K562 (cell line): ENCODE results near the gene PLEKHA8. TPM values are rescaled to one million over a fixed set of nuclear protein-coding genes. Genes with fewer than 3 reads are reported as not detected.

ENCODE experiments used
- ATAC-seq: fragments of 200-7000 bp; cut with Tn5 transposase; 3 replicates; pipeline ENCODE4 v1.9.1; 2020; ENCODE audit warnings: moderate library complexity
- BruUV-seq: library from RNA; stranded (reverse); fragments of 400-500 nt; replicated peaks from 2 replicates; lab custom pipeline; 2021; lab: Mats Ljungman, UMichigan
- CTCF ChIA-PET: fragments of 300-600 bp; formaldehyde crosslinking; extraction: SDS; loops from one replicate; lab custom pipeline; 2021; ENCODE audit warnings: low intra/inter-chr PET ratio; lab: Yijun Ruan, JAX
- POLR2A ChIA-PET: fragments of 300-600, 350-650 bp; sonication (Branson Sonifier 250); formaldehyde crosslinking; extraction: SDS; loops from one replicate; lab custom pipeline; 2021; ENCODE audit warnings: antibody characterized with exemption, inconsistent platforms; lab: Yijun Ruan, JAX
- DNase-seq, 4 experiments: peaks; one replicate each; pipeline versions ENCODE4 v3.0.0 to v3.0.0-alpha.2; 2011 to 2018; ENCODE audit warnings: low spot score in 3 of 4, mixed read lengths in 3 of 4; ENCODE audit errors: extremely low read depth in 1 of 4
- FAIRE-seq: peaks from 2 replicates; lab custom pipeline; 2011; peaks lifted over from hg19 to GRCh38; lab: Jason Lieb, UNC
- H2AFZ ChIP-seq: 2 replicates; pipeline ENCODE4 v1.6.0; 2011; ENCODE audit warnings: low read depth, low read length, control low read depth, inconsistent platforms
- H3K27ac ChIP-seq: fragments of 200-600 bp; 3 replicates; pipeline ENCODE4 v1.8.0; 2011; ENCODE audit warnings: low read depth, mild to moderate bottlenecking, control low read depth, inconsistent platforms, low read length, moderate library complexity, mixed read lengths; ENCODE audit errors: extremely low read depth
- H3K27me3 ChIP-seq, 2 experiments: fragments of 300-600 bp in 1 of 2; 2 replicates in 1 of 2; 3 replicates in 1 of 2; pipeline versions ENCODE4 v1.6.0 to v1.8.0; 2011; ENCODE audit warnings: inconsistent platforms in 2 of 2, low read length in 2 of 2, mild to moderate bottlenecking in 1 of 2, mixed read lengths in 1 of 2, moderate library complexity in 1 of 2; ENCODE audit not compliant: control insufficient read depth in 2 of 2, insufficient read depth in 2 of 2
- H3K36me3 ChIP-seq: fragments of 300-600 bp; 3 replicates; pipeline ENCODE4 v1.8.0; 2011; ENCODE audit warnings: mild to moderate bottlenecking, low read length, inconsistent platforms; ENCODE audit not compliant: control insufficient read depth, insufficient read depth
- H3K4me1 ChIP-seq, 2 experiments: fragments of 200-600 bp in 1 of 2; replicated peaks in 1 of 2; 2 replicates in 1 of 2; 3 replicates in 1 of 2; pipeline versions ENCODE4 v1.5.1 to v1.8.0; 2011; ENCODE audit warnings: inconsistent platforms in 2 of 2, low read length in 2 of 2, mild to moderate bottlenecking in 1 of 2, mixed read lengths in 1 of 2, moderate library complexity in 1 of 2; ENCODE audit not compliant: control insufficient read depth in 2 of 2, insufficient read depth in 2 of 2
- H3K4me2 ChIP-seq: 2 replicates; pipeline ENCODE4 v1.6.1; 2011; ENCODE audit warnings: low read length, control low read depth, inconsistent platforms, mixed read lengths; ENCODE audit not compliant: insufficient read depth
- H3K4me3 ChIP-seq: fragments of 200-600 bp; sonication (generic), shearing (Covaris generic); 2 replicates; pipeline ENCODE4 v1.5.1; 2016; ENCODE audit warnings: control low read depth, inconsistent platforms
- H3K79me2 ChIP-seq: fragments of 200-600 bp; 3 replicates; pipeline ENCODE4 v1.8.0; 2011; ENCODE audit warnings: low read length, inconsistent platforms; ENCODE audit not compliant: control insufficient read depth, insufficient read depth
- H3K9ac ChIP-seq, 2 experiments: 2 replicates each; pipeline versions ENCODE4 v1.6.0 to v1.6.1; 2011; ENCODE audit warnings: low read depth in 2 of 2, low read length in 2 of 2, control low read depth in 1 of 2, inconsistent platforms in 1 of 2, mild to moderate bottlenecking in 1 of 2, mixed read lengths in 1 of 2; ENCODE audit not compliant: insufficient read depth in 1 of 2
- H3K9me1 ChIP-seq: one replicate; pipeline ENCODE4 v1.6.0; 2011; ENCODE audit warnings: inconsistent platforms, mild to moderate bottlenecking, low read length, moderate library complexity; ENCODE audit not compliant: control insufficient read depth, insufficient read depth
- H3K9me3 ChIP-seq: replicated peaks from 2 replicates; pipeline ENCODE4 v1.5.1; 2011; ENCODE audit warnings: low read depth, low read length, inconsistent platforms; ENCODE audit not compliant: control insufficient read depth, insufficient read depth
- H4K20me1 ChIP-seq: replicated peaks from 2 replicates; pipeline ENCODE4 v1.6.1; 2011; ENCODE audit warnings: low read length, inconsistent platforms, mixed read lengths; ENCODE audit not compliant: control insufficient read depth, insufficient read depth
- BDP1 ChIP-seq: IDR thresholded peaks from 3 replicates; pipeline ENCODE4 v1.6.1; 2011; ENCODE audit not compliant: insufficient read length, insufficient read depth
- CHCHD3 ChIP-seq: fragments of 250-450 bp; sonication (Bioruptor Pico); IDR thresholded peaks from 2 replicates; pipeline ENCODE4 v2.1.2; 2022; ENCODE audit warnings: mild to moderate bottlenecking
- EZH2 ChIP-seq: IDR thresholded peaks from 2 replicates; pipeline ENCODE4 v1.6.1; 2012; ENCODE audit warnings: low read depth, mild to moderate bottlenecking, inconsistent platforms, low read length, borderline replicate concordance
- NFE2L1 ChIP-seq: fragments of 450-650 bp; IDR thresholded peaks from 2 replicates; pipeline ENCODE4 v1.6.1; 2016; ENCODE audit warnings: missing genetic modification characterization, low read depth, mild to moderate bottlenecking, missing compliant biosample characterization, moderate library complexity, borderline replicate concordance
- SIN3A ChIP-seq, 2 experiments: fragments of 150-350 bp in 1 of 2; IDR thresholded peaks; 2 replicates each; pipeline ENCODE4 v1.6.1; 2011 to 2016; ENCODE audit warnings: borderline replicate concordance in 2 of 2, low read depth in 2 of 2, low read length in 2 of 2, mild to moderate bottlenecking in 2 of 2, moderate library complexity in 2 of 2; ENCODE audit not compliant: control insufficient read depth in 1 of 2
- TEAD1 ChIP-seq, 2 experiments: fragments of 450-650 bp in 1 of 2; sonication (generic) in 1 of 2; formaldehyde crosslinking; IDR thresholded peaks; 2 replicates each; pipeline versions ENCODE4 v1.4.0 to v1.8.0; 2020 to 2022; ENCODE audit warnings: mild to moderate bottlenecking in 2 of 2, missing genetic modification reagents in 1 of 2
- TOE1 ChIP-seq, 2 experiments: fragments of 450-650 bp in 1 of 2; sonication (generic) in 1 of 2; formaldehyde crosslinking in 1 of 2; IDR thresholded peaks; 2 replicates each; pipeline versions ENCODE4 v1.7.1 to v1.8.0; 2016 to 2022; ENCODE audit warnings: borderline replicate concordance in 2 of 2, mild to moderate bottlenecking in 2 of 2, antibody characterized with exemption in 1 of 2, inconsistent platforms in 1 of 2, low read depth in 1 of 2, missing genetic modification reagents in 1 of 2, moderate library complexity in 1 of 2
- ZNF75A ChIP-seq: fragments of 450-650 bp; formaldehyde crosslinking; IDR thresholded peaks from 2 replicates; pipeline ENCODE4 v1.4.0; 2020; ENCODE audit warnings: mild to moderate bottlenecking
- ZZZ3 ChIP-seq: fragments of 450-650 bp; IDR thresholded peaks from 2 replicates; pipeline ENCODE4 v1.6.1; 2016; ENCODE audit warnings: antibody characterized with exemption, mild to moderate bottlenecking, moderate library complexity
- WGBS: fragments of 100-300 bp; shearing (Covaris generic); methylation state at CpG from one replicate; pipeline ENCODE4 v1.1.6; 2016; ENCODE audit warnings: low coverage, mixed read lengths; ENCODE audit not compliant: insufficient coverage; ENCODE audit errors: missing lambda C conversion rate; 5-methylcytosine and 5-hydroxymethylcytosine counted together
- in situ Hi-C: fragments of 300-500 bp; cut with MboI; formaldehyde crosslinking; loops from 4 replicates; pipeline ENCODE4 v1.15.0; 2018; ENCODE audit warnings: inconsistent platforms, mixed read lengths
- intact Hi-C: fragments of 100-400 bp; cut with micrococcal nuclease; formaldehyde crosslinking; loops from 2 replicates; pipeline ENCODE4 v1.14.2; 2022
- polyA plus RNA-seq, 8 experiments: library from polyadenylated mRNA; depleted of rRNA in 4 of 8; stranded (reverse) in 5 of 8; unstranded in 3 of 8; fragments of >200 nt; fragmentation: Nextera tagmentation in 2 of 8; fragmentation: Illumina TruSeq in 1 of 8; extraction: Ambion mirVana in 2 of 8; extraction: Trizol in 1 of 8; gene quantifications; 2 replicates each; pipeline versions ENCODE4 v1.2.1 to v1.2.3, GENCODE V29; 2011 to 2014; ENCODE audit warnings: inconsistent platforms in 1 of 8, missing spikeins in 1 of 8
- total RNA-seq, 7 experiments: library from RNA; depleted of rRNA in 6 of 7; stranded (reverse); fragments of >200 nt in 6 of 7; fragmentation: Illumina TruSeq in 2 of 7; extraction: Trizol in 2 of 7; gene quantifications; 2 replicates each; pipeline versions ENCODE4 v1.2.1 to v1.2.3, GENCODE V29; 2011 to 2021; ENCODE audit warnings: low replicate concordance in 1 of 7
- TF ChIP-seq, protein P1 (sequence below): fragments of 450-650 bp; formaldehyde crosslinking; IDR thresholded peaks from 2 replicates; pipeline ENCODE4 v1.4.0; 2020; ENCODE audit warnings: mild to moderate bottlenecking, mixed read lengths
- TF ChIP-seq, protein P2 (sequence below): sonication (generic); formaldehyde crosslinking; IDR thresholded peaks from 2 replicates; pipeline ENCODE4 v1.8.0; 2022; ENCODE audit warnings: missing genetic modification reagents, mild to moderate bottlenecking, moderate library complexity, borderline replicate concordance
- TF ChIP-seq, protein P3 (sequence below): fragments of 200-800 bp; sonication (Bioruptor generic); IDR thresholded peaks from 2 replicates; pipeline ENCODE4 v1.6.1; 2016; ENCODE audit warnings: missing genetic modification characterization, missing compliant biosample characterization

The PLEKHA8 gene
- total and polyA plus RNA-seq, 9 of the 15 experiments (the other 6 are each of a cell fraction or from before 2014, with no cell fraction given) = 3.2 to 16.3 (median 11.8) TPM

DNA sequence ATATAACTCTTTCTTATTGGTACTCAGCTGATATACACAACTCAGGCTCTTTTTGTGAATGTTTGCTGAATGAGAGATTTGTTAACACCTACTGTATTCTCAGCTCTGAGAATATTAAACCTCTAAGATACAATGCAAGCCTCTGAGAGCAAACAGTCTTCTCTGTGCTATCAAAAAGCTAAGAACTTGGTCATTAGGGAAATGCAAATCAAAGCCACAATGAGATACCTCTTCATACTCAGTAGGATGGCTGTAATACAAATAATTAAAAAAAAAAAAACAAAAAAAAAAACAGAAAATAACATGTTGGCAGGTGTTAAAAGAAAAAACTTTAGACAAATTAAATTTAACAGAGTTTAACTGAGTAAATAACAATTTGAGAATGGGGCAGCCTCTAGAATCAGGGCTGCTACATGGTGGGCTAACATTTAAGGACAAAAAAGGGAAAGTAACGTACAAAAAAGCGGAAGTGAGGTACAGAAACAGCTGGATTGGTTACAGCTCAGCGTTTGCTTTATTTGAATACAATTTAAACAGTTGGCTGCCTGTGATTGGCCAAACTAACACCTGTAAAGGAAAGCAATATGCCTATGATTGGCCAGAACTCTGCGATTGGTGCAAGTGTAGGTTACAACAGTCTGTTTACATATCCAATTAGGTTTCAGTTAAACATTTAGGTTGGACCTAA lies 91.8 kb downstream of the PLEKHA8 start:
- 54% methylated on average over 4 of the region's 4 CpGs for WGBS
- FAIRE-seq = no peak
- no peak overlapping the region for H3K27ac ChIP-seq
- TF ChIP-seq ZNF75A (CRISPR knock-in tag) (no peak), NFE2L1 (tag) (no peak), TEAD1 (CRISPR knock-in tag; IDR thresholded peaks at IDR 0.05) (no peak), TOE1 (IDR thresholded peaks at IDR 0.05; ENCODE audit: borderline replicate concordance) (no peak), TOE1 (CRISPR knock-in tag; IDR thresholded peaks at IDR 0.05; ENCODE audit: borderline replicate concordance, low read depth) (no peak), EZH2 (no peak), ZZZ3 (no peak), CHCHD3 (CRISPR knock-in tag) (no peak), BDP1 (no peak), SIN3A (IDR thresholded peaks at IDR 0.05; ENCODE audit: borderline replicate concordance in 2 of 2, control insufficient read depth in 1 of 2, low read depth in 2 of 2, low read length in 2 of 2) (no peak)
- TF ChIP-seq, protein P1, sequence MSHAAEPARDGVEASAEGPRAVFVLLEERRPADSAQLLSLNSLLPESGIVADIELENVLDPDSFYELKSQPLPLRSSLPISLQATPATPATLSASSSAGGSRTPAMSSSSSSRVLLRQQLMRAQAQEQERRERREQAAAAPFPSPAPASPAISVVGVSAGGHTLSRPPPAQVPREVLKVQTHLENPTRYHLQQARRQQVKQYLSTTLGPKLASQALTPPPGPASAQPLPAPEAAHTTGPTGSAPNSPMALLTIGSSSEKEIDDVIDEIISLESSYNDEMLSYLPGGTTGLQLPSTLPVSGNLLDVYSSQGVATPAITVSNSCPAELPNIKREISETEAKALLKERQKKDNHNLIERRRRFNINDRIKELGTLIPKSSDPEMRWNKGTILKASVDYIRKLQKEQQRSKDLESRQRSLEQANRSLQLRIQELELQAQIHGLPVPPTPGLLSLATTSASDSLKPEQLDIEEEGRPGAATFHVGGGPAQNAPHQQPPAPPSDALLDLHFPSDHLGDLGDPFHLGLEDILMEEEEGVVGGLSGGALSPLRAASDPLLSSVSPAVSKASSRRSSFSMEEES (CRISPR knock-in tag) = no peak
- TF ChIP-seq, protein P2, sequence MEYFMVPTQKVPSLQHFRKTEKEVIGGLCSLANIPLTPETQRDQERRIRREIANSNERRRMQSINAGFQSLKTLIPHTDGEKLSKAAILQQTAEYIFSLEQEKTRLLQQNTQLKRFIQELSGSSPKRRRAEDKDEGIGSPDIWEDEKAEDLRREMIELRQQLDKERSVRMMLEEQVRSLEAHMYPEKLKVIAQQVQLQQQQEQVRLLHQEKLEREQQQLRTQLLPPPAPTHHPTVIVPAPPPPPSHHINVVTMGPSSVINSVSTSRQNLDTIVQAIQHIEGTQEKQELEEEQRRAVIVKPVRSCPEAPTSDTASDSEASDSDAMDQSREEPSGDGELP = no peak
- TF ChIP-seq, protein P3, sequence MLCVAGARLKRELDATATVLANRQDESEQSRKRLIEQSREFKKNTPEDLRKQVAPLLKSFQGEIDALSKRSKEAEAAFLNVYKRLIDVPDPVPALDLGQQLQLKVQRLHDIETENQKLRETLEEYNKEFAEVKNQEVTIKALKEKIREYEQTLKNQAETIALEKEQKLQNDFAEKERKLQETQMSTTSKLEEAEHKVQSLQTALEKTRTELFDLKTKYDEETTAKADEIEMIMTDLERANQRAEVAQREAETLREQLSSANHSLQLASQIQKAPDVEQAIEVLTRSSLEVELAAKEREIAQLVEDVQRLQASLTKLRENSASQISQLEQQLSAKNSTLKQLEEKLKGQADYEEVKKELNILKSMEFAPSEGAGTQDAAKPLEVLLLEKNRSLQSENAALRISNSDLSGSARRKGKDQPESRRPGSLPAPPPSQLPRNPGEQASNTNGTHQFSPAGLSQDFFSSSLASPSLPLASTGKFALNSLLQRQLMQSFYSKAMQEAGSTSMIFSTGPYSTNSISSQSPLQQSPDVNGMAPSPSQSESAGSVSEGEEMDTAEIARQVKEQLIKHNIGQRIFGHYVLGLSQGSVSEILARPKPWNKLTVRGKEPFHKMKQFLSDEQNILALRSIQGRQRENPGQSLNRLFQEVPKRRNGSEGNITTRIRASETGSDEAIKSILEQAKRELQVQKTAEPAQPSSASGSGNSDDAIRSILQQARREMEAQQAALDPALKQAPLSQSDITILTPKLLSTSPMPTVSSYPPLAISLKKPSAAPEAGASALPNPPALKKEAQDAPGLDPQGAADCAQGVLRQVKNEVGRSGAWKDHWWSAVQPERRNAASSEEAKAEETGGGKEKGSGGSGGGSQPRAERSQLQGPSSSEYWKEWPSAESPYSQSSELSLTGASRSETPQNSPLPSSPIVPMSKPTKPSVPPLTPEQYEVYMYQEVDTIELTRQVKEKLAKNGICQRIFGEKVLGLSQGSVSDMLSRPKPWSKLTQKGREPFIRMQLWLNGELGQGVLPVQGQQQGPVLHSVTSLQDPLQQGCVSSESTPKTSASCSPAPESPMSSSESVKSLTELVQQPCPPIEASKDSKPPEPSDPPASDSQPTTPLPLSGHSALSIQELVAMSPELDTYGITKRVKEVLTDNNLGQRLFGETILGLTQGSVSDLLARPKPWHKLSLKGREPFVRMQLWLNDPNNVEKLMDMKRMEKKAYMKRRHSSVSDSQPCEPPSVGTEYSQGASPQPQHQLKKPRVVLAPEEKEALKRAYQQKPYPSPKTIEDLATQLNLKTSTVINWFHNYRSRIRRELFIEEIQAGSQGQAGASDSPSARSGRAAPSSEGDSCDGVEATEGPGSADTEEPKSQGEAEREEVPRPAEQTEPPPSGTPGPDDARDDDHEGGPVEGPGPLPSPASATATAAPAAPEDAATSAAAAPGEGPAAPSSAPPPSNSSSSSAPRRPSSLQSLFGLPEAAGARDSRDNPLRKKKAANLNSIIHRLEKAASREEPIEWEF (CRISPR knock-in tag) = no peak

More for the DNA sequence above, 91.8 kb downstream of the PLEKHA8 start:
- no peaks in the 10 kb centered on the region for H4K20me1 ChIP-seq
- BruUV-seq = no TSS peak
- DNase-seq = no peak
- no peak overlapping the region for H3K9ac ChIP-seq
- no peak overlapping the region for H3K4me2 ChIP-seq
- no peak overlapping the region for H2AFZ ChIP-seq
- POLR2A ChIA-PET = no interaction called here
- H3K4me3 ChIP-seq = no peak overlapping the region
- H3K9me1 ChIP-seq = no peaks in the 10 kb centered on the region
- H3K79me2 ChIP-seq = no peaks in the 10 kb centered on the region; the same call in 2 of the 3 replicates
- H3K4me1 ChIP-seq = no peaks in the 10 kb centered on the region
- H3K27me3 ChIP-seq = no peaks in the 10 kb centered on the region
- CTCF ChIA-PET = no interaction called here
- no peak for ATAC-seq
- no peaks in the 10 kb centered on the region; the same call in 2 of the 3 replicates for H3K36me3 ChIP-seq
- intact Hi-C loops = no loop called here
- in situ Hi-C loops = no loop called here
- H3K9me3 ChIP-seq = peaks cover 11% of the 10 kb centered on the region
